Neural cell (in vitro differentiated cells): ENCODE data around the gene PADI4. TPM values are rescaled to one million over a fixed set of nuclear protein-coding genes. Genes with fewer than 3 reads are reported as not detected.

Experiments
- H2AFZ ChIP-seq: fragments of 200-600, 300-800 bp; sonication (generic), shearing (Covaris generic); 2 replicates; pipeline ENCODE4 v1.6.0; 2014; ENCODE audit warnings: low read depth, mild to moderate bottlenecking, antibody characterized with exemption, low read length, moderate library complexity
- H3F3A ChIP-seq: fragments of 200-600 bp; shearing (Covaris generic); 2 replicates; pipeline ENCODE4 v1.6.1; 2016; ENCODE audit warnings: mild to moderate bottlenecking, moderate library complexity, mixed read lengths, antibody characterized with exemption, low read length; ENCODE audit not compliant: insufficient read depth, poor library complexity, severe bottlenecking
- H3K27ac ChIP-seq: fragments of 200-600, 300-800 bp; sonication (generic), shearing (Covaris generic); 2 replicates; pipeline ENCODE4 v1.5.1; 2014; ENCODE audit warnings: mild to moderate bottlenecking, low read length, moderate library complexity
- H3K27me3 ChIP-seq: fragments of 300-800, 200-600 bp; sonication (generic), shearing (Covaris generic); 2 replicates; pipeline ENCODE4 v1.6.0; 2014; ENCODE audit warnings: mild to moderate bottlenecking, low read depth, low read length, moderate library complexity; ENCODE audit not compliant: insufficient read depth
- H3K36me3 ChIP-seq: fragments of 300-800, 200-600 bp; sonication (generic), shearing (Covaris generic); 2 replicates; pipeline ENCODE4 v1.5.1; 2014; ENCODE audit warnings: mild to moderate bottlenecking, antibody characterized with exemption, low read length, moderate library complexity; ENCODE audit not compliant: insufficient read depth
- H3K4me2 ChIP-seq: fragments of 300-800, 200-600 bp; sonication (generic), shearing (Covaris generic); 2 replicates; pipeline ENCODE4 v1.6.0; 2014; ENCODE audit warnings: mild to moderate bottlenecking, low read length
- H3K4me3 ChIP-seq: fragments of 300-800, 200-600 bp; sonication (generic), shearing (Covaris generic); 2 replicates; pipeline ENCODE4 v1.5.1; 2014; ENCODE audit warnings: mild to moderate bottlenecking, low read length, moderate library complexity
- H3K79me2 ChIP-seq: fragments of 200-600 bp; shearing (Covaris generic); replicated peaks from 2 replicates; pipeline ENCODE4 v1.6.0; 2014; ENCODE audit warnings: mild to moderate bottlenecking, low read length, moderate library complexity; ENCODE audit not compliant: insufficient read depth
- H3K9ac ChIP-seq: fragments of 300-800, 200-600 bp; sonication (generic), shearing (Covaris generic); 2 replicates; pipeline ENCODE4 v1.6.1; 2016; ENCODE audit warnings: mild to moderate bottlenecking, low read length, mixed read lengths
- H3K9me2 ChIP-seq: fragments of 200-600 bp; shearing (Covaris generic); 2 replicates; pipeline ENCODE4 v1.6.1; 2016; ENCODE audit warnings: mild to moderate bottlenecking, low read length, mixed read lengths; ENCODE audit not compliant: insufficient read depth
- H3K9me3 ChIP-seq: fragments of 200-600, 300-800 bp; sonication (generic), shearing (Covaris generic); 2 replicates; pipeline ENCODE4 v1.6.1; 2016; ENCODE audit warnings: mild to moderate bottlenecking, mixed run types, low read length, moderate library complexity, mixed read lengths
- H4K20me1 ChIP-seq: fragments of 200-600 bp; shearing (Covaris generic); 2 replicates; pipeline ENCODE4 v1.6.1; 2016; ENCODE audit warnings: mild to moderate bottlenecking, mixed run types; ENCODE audit not compliant: insufficient read depth
- CTCF ChIP-seq: fragments of 450-650 bp; IDR thresholded peaks from 2 replicates; pipeline ENCODE4 v1.5.1; 2014; ENCODE audit warnings: antibody characterized with exemption, mild to moderate bottlenecking, moderate library complexity; ENCODE audit not compliant: poor library complexity, severe bottlenecking
- EP300 ChIP-seq: fragments of 450-650 bp; conservative IDR thresholded peaks from 2 replicates; pipeline ENCODE4 v1.6.1; 2014; ENCODE audit warnings: antibody characterized with exemption, mild to moderate bottlenecking, moderate library complexity; ENCODE audit not compliant: poor library complexity, severe bottlenecking
- EZH2 ChIP-seq: fragments of 200-600, 300-800 bp; shearing (Covaris generic), sonication (generic); IDR thresholded peaks from 2 replicates; pipeline ENCODE4 v1.6.1; 2014; ENCODE audit warnings: antibody characterized with exemption, low read length, borderline replicate concordance, mild to moderate bottlenecking; ENCODE audit not compliant: insufficient read depth, poor library complexity, severe bottlenecking
- MXI1 ChIP-seq: fragments of 450-650 bp; conservative IDR thresholded peaks from 2 replicates; pipeline ENCODE4 v1.6.1; 2014; ENCODE audit warnings: antibody characterized with exemption, mild to moderate bottlenecking; ENCODE audit not compliant: poor library complexity, severe bottlenecking
- POLR2AphosphoS5 ChIP-seq: IDR thresholded peaks from 2 replicates; pipeline ENCODE4 v1.6.1; 2012
- RAD21 ChIP-seq: fragments of 450-650 bp; conservative IDR thresholded peaks from 2 replicates; pipeline ENCODE4 v1.6.1; 2014; ENCODE audit warnings: antibody characterized with exemption, mild to moderate bottlenecking, moderate library complexity
- SMC3 ChIP-seq: fragments of 450-650 bp; conservative IDR thresholded peaks from 2 replicates; pipeline ENCODE4 v1.6.1; 2014; ENCODE audit warnings: antibody characterized with exemption, mild to moderate bottlenecking, moderate library complexity; ENCODE audit not compliant: poor library complexity
- TAF1 ChIP-seq: IDR thresholded peaks from 2 replicates; pipeline ENCODE4 v1.6.1; 2012; ENCODE audit warnings: low read depth
- polyA plus RNA-seq: library from polyadenylated mRNA; depleted of rRNA; stranded (reverse); fragments of >200 nt; gene quantifications from 2 replicates; pipeline ENCODE4 v1.2.3, GENCODE V29; 2014
- TF ChIP-seq, protein P1 (sequence below): IDR thresholded peaks from 2 replicates; pipeline ENCODE4 v1.6.1; 2012; ENCODE audit warnings: borderline replicate concordance

PADI4 gene
- polyA plus RNA-seq, 1 donor from 2014 or later: not detected

GRCh38 chr1:17348593-17349234 is 40.7 kb downstream of the PADI4 start:
- TF ChIP-seq EP300 (no peak), CTCF (no peak), POLR2AphosphoS5 (no peak), MXI1 (no peak), EZH2 (no peak), SMC3 (no peak), TAF1 (no peak), RAD21 (no peak)
- TF ChIP-seq, protein P1, sequence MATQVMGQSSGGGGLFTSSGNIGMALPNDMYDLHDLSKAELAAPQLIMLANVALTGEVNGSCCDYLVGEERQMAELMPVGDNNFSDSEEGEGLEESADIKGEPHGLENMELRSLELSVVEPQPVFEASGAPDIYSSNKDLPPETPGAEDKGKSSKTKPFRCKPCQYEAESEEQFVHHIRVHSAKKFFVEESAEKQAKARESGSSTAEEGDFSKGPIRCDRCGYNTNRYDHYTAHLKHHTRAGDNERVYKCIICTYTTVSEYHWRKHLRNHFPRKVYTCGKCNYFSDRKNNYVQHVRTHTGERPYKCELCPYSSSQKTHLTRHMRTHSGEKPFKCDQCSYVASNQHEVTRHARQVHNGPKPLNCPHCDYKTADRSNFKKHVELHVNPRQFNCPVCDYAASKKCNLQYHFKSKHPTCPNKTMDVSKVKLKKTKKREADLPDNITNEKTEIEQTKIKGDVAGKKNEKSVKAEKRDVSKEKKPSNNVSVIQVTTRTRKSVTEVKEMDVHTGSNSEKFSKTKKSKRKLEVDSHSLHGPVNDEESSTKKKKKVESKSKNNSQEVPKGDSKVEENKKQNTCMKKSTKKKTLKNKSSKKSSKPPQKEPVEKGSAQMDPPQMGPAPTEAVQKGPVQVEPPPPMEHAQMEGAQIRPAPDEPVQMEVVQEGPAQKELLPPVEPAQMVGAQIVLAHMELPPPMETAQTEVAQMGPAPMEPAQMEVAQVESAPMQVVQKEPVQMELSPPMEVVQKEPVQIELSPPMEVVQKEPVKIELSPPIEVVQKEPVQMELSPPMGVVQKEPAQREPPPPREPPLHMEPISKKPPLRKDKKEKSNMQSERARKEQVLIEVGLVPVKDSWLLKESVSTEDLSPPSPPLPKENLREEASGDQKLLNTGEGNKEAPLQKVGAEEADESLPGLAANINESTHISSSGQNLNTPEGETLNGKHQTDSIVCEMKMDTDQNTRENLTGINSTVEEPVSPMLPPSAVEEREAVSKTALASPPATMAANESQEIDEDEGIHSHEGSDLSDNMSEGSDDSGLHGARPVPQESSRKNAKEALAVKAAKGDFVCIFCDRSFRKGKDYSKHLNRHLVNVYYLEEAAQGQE: no peak
- Histone ChIP-seq H3K36me3 (no peaks in the 10 kb centered on the region), H3K27ac (no peak overlapping the region), H3K9ac (no peak overlapping the region), H3K9me3 (no peaks in the 10 kb centered on the region), H3K79me2 (no peaks in the 10 kb centered on the region), H4K20me1 (no peaks in the 10 kb centered on the region), H3F3A (no peaks in the 10 kb centered on the region), H3K9me2 (no peaks in the 10 kb centered on the region), H3K27me3 (no peaks in the 10 kb centered on the region), H3K4me3 (no peak overlapping the region), H3K4me2 (no peak overlapping the region), H2AFZ (no peak overlapping the region)

- Histone ChIP-seq H3K79me2 (no peaks in the 10 kb centered on the region), H3K4me2 (no peak overlapping the region), H3K9ac (no peak overlapping the region), H2AFZ (no peak overlapping the region), H3K9me2 (no peaks in the 10 kb centered on the region), H3F3A (no peaks in the 10 kb centered on the region), H4K20me1 (no peaks in the 10 kb centered on the region), H3K27me3 (no peaks in the 10 kb centered on the region), H3K27ac (no peak overlapping the region), H3K4me3 (no peak overlapping the region), H3K36me3 (no peaks in the 10 kb centered on the region), H3K9me3 (no peaks in the 10 kb centered on the region)
- TF ChIP-seq EP300 (no peak), POLR2AphosphoS5 (no peak), MXI1 (no peak), TAF1 (no peak), CTCF (no peak), RAD21 (no peak), EZH2 (no peak), SMC3 (no peak)
- TF ChIP-seq, protein P1: no peak
These were observed 42.1 kb downstream of the PADI4 start for GRCh38 chr1:17350083-17350482.
